Spinal cord (tissue), 10 donors: ENCODE measurements around the gene MRPS11. TPM values are rescaled to one million over a fixed set of nuclear protein-coding genes. Genes with fewer than 3 reads are reported as not detected.
"Not testable (repeated sequence)": the region's sequence is repeated elsewhere in the genome, so short reads cannot be mapped to it uniquely, and the experiment has no call there.

Experiments
- DNase-seq, 6 donors: peaks; one replicate each; pipeline versions ENCODE4 v3.0.0 to v3.0.0-alpha.2; 2013 to 2015; ENCODE audit warnings: low spot score in 6 of 6, low read depth in 4 of 6
- H3K27ac ChIP-seq: one replicate; pipeline ENCODE4 v1.5.1; 2013; ENCODE audit warnings: low read depth, low read length, control low read depth
- H3K27me3 ChIP-seq: one replicate; pipeline ENCODE4 v1.6.1; 2013; ENCODE audit warnings: low read length; ENCODE audit not compliant: control insufficient read depth, insufficient read depth
- H3K36me3 ChIP-seq: one replicate; pipeline ENCODE4 v1.6.1; 2013; ENCODE audit warnings: low read length; ENCODE audit not compliant: control insufficient read depth, insufficient read depth
- H3K4me1 ChIP-seq: one replicate; pipeline ENCODE4 v1.6.1; 2013; ENCODE audit warnings: low read length; ENCODE audit not compliant: control insufficient read depth, insufficient read depth
- H3K4me3 ChIP-seq: one replicate; pipeline ENCODE4 v1.5.1; 2013; ENCODE audit warnings: low read depth, low read length, control low read depth
- H3K9me3 ChIP-seq: one replicate; pipeline ENCODE4 v1.6.1; 2013; ENCODE audit warnings: low read length; ENCODE audit not compliant: control insufficient read depth, insufficient read depth
- WGBS: methylation state at CpG from one replicate; pipeline ENCODE4 v1.1.5; 2013; ENCODE audit warnings: missing lambda C conversion rate; ENCODE audit not compliant: insufficient coverage; 5-methylcytosine and 5-hydroxymethylcytosine counted together
- polyA plus RNA-seq, 2 donors: library from polyadenylated mRNA; unstranded; fragments of 120-200 nt; gene quantifications; one replicate each; pipeline ENCODE4 v1.2.1, GENCODE V29; 2013; ENCODE audit not compliant: insufficient read length in 2 of 2
- total RNA-seq, 2 donors: library from RNA; depleted of rRNA in 1 of 2; stranded (reverse); fragments of 120-200 nt in 1 of 2; fragments of >200 nt in 1 of 2; gene quantifications; one replicate each; pipeline versions ENCODE4 v1.2.3 to v1.2.4, GENCODE V29; 2013 to 2014
- donor health status: healthy.

The MRPS11 gene
- total and polyA plus RNA-seq, 4 donors, result 22.5 to 70.7 (median 61.4) TPM

- not testable (repeated sequence) for DNase-seq, H3K4me3 ChIP-seq, H3K9me3 ChIP-seq, H3K27me3 ChIP-seq, H3K4me1 ChIP-seq, H3K27ac ChIP-seq
- WGBS, result 98% methylated on average over 20 of the region's 23 CpGs
- peaks cover 16% of the 10 kb centered on the region for H3K36me3 ChIP-seq
Observed at GRCh38 chr15:88524094-88524493, 56.6 kb downstream of the MRPS11 start.

- Histone ChIP-seq H3K4me3 (no peak overlapping the region), H3K27me3 (no peaks in the 10 kb centered on the region), H3K9me3 (no peaks in the 10 kb centered on the region), H3K4me1 (no peaks in the 10 kb centered on the region), H3K27ac (no peak overlapping the region), H3K36me3 (peaks cover 16% of the 10 kb centered on the region)
- no peak for DNase-seq
Observed at GRCh38 chr15:88525418-88525817, 57.9 kb downstream of the MRPS11 start.

DNA sequence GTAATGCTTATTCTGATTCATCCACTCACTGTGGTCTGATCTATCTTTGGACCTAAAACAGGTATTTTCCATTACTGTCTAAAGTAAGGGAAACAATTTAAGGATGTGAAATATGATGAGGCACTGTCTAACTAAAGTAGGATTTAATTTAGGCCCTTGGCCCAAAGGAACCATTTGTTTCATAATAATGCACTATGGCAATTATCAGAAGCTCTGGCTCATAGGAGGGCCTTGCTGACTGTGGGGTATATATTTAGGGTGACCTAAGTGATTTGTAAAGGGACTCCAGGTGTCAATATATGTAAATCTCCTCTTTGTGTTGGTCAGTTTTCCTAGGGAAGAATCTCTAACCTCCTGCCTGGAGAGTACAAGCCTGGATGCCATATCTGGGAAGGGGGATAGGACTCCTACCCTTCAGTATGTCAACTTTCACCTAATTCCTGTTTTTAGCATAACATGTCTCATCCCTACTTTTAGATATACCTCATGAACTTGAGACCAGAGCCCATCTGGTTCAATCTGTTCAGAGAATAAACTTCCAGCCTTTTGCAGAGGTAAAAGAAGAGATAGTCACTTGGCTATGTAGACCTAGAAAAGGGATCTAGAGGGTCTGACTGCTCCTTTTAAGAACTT is 58.9 kb downstream of the MRPS11 start:
- Histone ChIP-seq H3K4me3 (no peak overlapping the region), H3K4me1 (no peaks in the 10 kb centered on the region), H3K9me3 (no peaks in the 10 kb centered on the region), H3K27me3 (no peaks in the 10 kb centered on the region), H3K36me3 (peaks cover 26% of the 10 kb centered on the region), H3K27ac (no peak overlapping the region)
- no peak for DNase-seq

DNA sequence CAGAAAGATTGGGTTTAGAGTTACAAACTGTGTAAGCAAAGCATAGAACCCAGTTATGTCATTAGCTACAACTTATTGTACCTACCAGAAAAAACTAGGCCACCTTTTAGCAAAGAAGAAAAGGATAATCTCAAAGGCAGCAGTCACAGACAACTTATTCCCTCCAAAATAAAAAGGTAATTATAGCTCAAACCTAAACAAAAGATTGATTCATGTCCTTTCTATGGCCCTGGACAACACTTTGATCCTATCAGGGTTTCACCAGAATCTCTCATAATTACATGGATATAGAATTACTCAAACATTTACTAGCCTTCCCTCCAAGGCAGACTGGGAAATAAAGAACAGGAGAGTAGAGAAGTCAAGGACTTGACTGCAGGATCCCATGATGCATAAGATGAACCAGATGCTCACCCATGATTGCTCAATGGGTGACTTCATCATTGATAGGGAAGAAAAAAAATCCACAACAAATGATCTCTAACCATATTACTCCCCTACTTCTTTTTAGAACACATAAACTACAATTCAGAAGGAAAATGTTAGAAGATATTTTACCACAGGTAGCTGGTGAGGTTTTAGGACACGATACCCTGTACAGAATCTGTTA is 61.6 kb downstream of the MRPS11 start:
- Histone ChIP-seq H3K4me3 (no peak overlapping the region), H3K27ac (no peak overlapping the region), H3K36me3 (peaks cover 19% of the 10 kb centered on the region), H3K27me3 (no peaks in the 10 kb centered on the region), H3K9me3 (no peaks in the 10 kb centered on the region), H3K4me1 (no peaks in the 10 kb centered on the region)
- no peak for DNase-seq
- WGBS, result no CpG with 5 or more reads among the region's 1 CpG

Other genes starting within 250 kb of the MRPS11 start
- gene NTRK3, start 211.0 kb upstream of the MRPS11 start, total RNA-seq, result 10 to 100 TPM; 49.5 to 62.7 TPM
- 10 to 100 TPM; 59.1 to 68.1 TPM for gene NTRK3, start 211.0 kb upstream of the MRPS11 start, polyA plus RNA-seq
- gene MRPL46, start 320 bp upstream of the MRPS11 start, total RNA-seq, result 10 to 100 TPM; 15.1 to 28.6 TPM
- gene MRPL46, start 320 bp upstream of the MRPS11 start, polyA plus RNA-seq, result 10 to 100 TPM; 29.5 to 29.7 TPM
- 10 to 100 TPM in 1 of 2 donors, 1 to 10 TPM in 1; 8.8 to 10.2 TPM for gene DET1, start 79.0 kb downstream of the MRPS11 start, total RNA-seq
- 1 to 10 TPM; 8.1 to 9.7 TPM for gene DET1, start 79.0 kb downstream of the MRPS11 start, polyA plus RNA-seq
- gene AEN, start 153.6 kb downstream of the MRPS11 start, total RNA-seq, result 1 to 10 TPM; 7.0 to 7.3 TPM
- 10 to 100 TPM in 1 of 2 donors, 1 to 10 TPM in 1; 8.3 to 10.1 TPM for gene AEN, start 153.6 kb downstream of the MRPS11 start, polyA plus RNA-seq
- gene ISG20, start 171.3 kb downstream of the MRPS11 start, total RNA-seq, result 1 to 10 TPM; 1.4 to 2.0 TPM
- 1 to 10 TPM; 6.0 to 7.4 TPM for gene ISG20, start 171.3 kb downstream of the MRPS11 start, polyA plus RNA-seq